Left lobe of liver (tissue), 2 donors: ENCODE data around the gene IKZF4. TPM values are rescaled to one million over a fixed set of nuclear protein-coding genes. Genes with fewer than 3 reads are reported as not detected.

Experiments used
- ATAC-seq: fragments of 200-7000 bp; cut with Tn5 transposase; one replicate; pipeline ENCODE4 v1.9.1; 2020; ENCODE audit warnings: mild to moderate bottlenecking, moderate library complexity
- DNase-seq: peaks from one replicate; pipeline ENCODE4 v3.0.0-alpha.2; 2020; ENCODE audit warnings: low spot score
- total RNA-seq: library from RNA; stranded (reverse); gene quantifications from one replicate; pipeline ENCODE4 v1.2.1, GENCODE V29; 2021
- donor health status: DM: no; HTN: no; CAD: no; lungs with moderate emphysema.
- donor health status: DM: no; HTN: yes; CAD: no.

IKZF4 gene
- total RNA-seq, 1 donor from 2014 or later, result 2.3 TPM

- DNase-seq (peak; percentile 95), ATAC-seq (peak; percentile 51)
Observed at GRCh38 chr12:56081393-56082347, 60.8 kb downstream of the IKZF4 start.

- DNase-seq, result no peak
Observed at GRCh38 chr12:56082382-56082781, 61.5 kb downstream of the IKZF4 start.

GRCh38 chr12:56082967-56083366 is 62.1 kb downstream of the IKZF4 start:
- DNase-seq (no peak), ATAC-seq (no peak)

More at GRCh38 chr12:56082382-56082781, 61.5 kb downstream of the IKZF4 start:
- ATAC-seq, result no peak

GRCh38 chr12:56084958-56085543 is 64.2 kb downstream of the IKZF4 start:
- DNase-seq, result peak; percentile 67
- no peak for ATAC-seq

- ATAC-seq (no peak), DNase-seq (no peak)
Observed at GRCh38 chr12:56086096-56086495, 65.3 kb downstream of the IKZF4 start.

GRCh38 chr12:56086608-56087007 is 65.8 kb downstream of the IKZF4 start:
- ATAC-seq (no peak), DNase-seq (no peak)

- peak; percentile 90 for ATAC-seq
- peak; percentile 91 for DNase-seq
Observed at GRCh38 chr12:56087220-56087619, 66.4 kb downstream of the IKZF4 start.

Other genes starting within 250 kb of the IKZF4 start
- gene SARNP, start 203.3 kb upstream of the IKZF4 start, total RNA-seq, result 11.9 TPM
- 28.4 TPM for gene ORMDL2, start 203.0 kb upstream of the IKZF4 start, total RNA-seq
- 14.2 TPM for gene DNAJC14, start 191.5 kb upstream of the IKZF4 start, total RNA-seq
- 2.2 TPM for gene MMP19, start 178.1 kb upstream of the IKZF4 start, total RNA-seq
- gene PYM1, start 93.1 kb upstream of the IKZF4 start, total RNA-seq, result 16.5 TPM
- 4.9 TPM for gene DGKA, start 89.9 kb upstream of the IKZF4 start, total RNA-seq
- 5.4 TPM for gene PMEL, start 55.0 kb upstream of the IKZF4 start, total RNA-seq
- gene CDK2, start 54.2 kb upstream of the IKZF4 start, total RNA-seq, result 11.0 TPM
- 46.5 TPM for gene RAB5B, start 47.0 kb upstream of the IKZF4 start, total RNA-seq
- gene SUOX, start 23.8 kb upstream of the IKZF4 start, total RNA-seq, result 56.1 TPM
- gene RPS26, start 20.9 kb downstream of the IKZF4 start, total RNA-seq, result 31.2 TPM
- gene ERBB3, start 59.1 kb downstream of the IKZF4 start, total RNA-seq, result 93.2 TPM
- gene PA2G4, start 83.5 kb downstream of the IKZF4 start, total RNA-seq, result 32.3 TPM
- gene RPL41, start 95.6 kb downstream of the IKZF4 start, total RNA-seq, result 1,359 TPM
- gene ZC3H10, start 97.2 kb downstream of the IKZF4 start, total RNA-seq, result 4.6 TPM
- gene ESYT1, start 107.2 kb downstream of the IKZF4 start, total RNA-seq, result 62.2 TPM
- gene MYL6B, start 131.5 kb downstream of the IKZF4 start, total RNA-seq, result 6.5 TPM
- 376 TPM for gene MYL6, start 137.3 kb downstream of the IKZF4 start, total RNA-seq
- 27.6 TPM for gene SMARCC2, start 168.4 kb downstream of the IKZF4 start, total RNA-seq
- gene RNF41, start 200.9 kb downstream of the IKZF4 start, total RNA-seq, result 13.2 TPM
- gene NABP2, start 203.3 kb downstream of the IKZF4 start, total RNA-seq, result 16.0 TPM
- gene SLC39A5, start 209.0 kb downstream of the IKZF4 start, total RNA-seq, result 227 TPM
- 12.9 TPM for gene ANKRD52, start 237.3 kb downstream of the IKZF4 start, total RNA-seq
- gene COQ10A, start 245.9 kb downstream of the IKZF4 start, total RNA-seq, result 24.8 TPM